Measurements from ENCODE around the gene NCS1.
"Not testable (repeated sequence)": the region's sequence is repeated elsewhere in the genome, so short reads cannot be mapped to it uniquely, and the experiment has no call there.

NCS1 gene

DNA sequence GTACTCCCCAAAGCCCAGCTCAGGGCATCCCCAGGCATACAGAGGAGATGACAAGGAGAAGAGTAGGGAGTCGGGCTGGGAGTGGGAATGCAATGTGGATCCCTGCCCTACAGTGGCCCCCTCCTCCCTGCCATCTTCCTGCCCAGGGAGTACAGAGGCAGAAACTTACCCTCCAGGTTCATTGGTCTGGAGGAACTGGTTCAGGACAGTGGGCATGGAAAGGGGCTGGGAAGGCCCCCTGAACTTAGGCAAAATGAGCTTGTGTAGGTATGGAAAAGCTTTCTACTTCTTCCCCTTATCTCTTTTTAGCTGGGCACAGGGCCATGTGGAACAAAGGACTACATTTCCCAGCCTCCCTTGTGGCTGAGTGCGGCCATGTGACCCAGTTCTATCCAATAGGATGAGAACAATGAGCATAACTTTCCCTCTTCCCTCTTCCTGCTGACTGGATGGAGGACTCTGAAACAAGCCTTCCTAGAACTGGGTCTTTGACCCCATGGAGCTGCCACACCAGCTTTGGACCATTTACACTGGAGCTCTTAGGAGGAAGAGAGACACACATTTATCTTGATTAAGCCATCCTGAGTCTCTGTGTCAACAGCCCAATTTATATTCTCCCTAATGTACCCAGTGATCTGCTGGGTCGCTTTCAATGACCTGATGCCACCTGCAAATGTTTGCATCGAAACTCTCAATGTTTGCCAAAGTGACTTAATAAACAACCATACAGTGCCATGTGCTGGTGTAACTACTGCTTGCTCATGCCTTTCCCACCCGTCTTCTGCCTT, 68.4 kb downstream of the NCS1 start:
- DNase-seq, result no peak

DNA sequence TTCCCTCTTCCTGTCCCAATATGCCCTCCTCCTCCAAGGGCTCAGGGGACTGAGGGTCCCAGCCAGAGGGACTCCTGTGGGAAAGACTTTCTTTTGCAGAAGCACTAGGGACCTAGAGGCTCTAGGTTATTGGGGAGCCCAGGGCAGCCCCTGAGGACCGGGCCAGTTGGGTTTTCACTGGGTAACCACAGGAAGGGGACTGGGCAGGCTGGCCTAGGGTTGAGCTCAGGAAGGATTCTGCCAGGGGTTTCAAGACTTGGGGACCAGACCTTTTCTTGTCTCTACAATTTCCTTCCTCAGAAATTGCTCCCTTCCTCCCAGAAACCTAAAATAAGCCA, 69.0 kb downstream of the NCS1 start:
- no peak for DNase-seq

DNA sequence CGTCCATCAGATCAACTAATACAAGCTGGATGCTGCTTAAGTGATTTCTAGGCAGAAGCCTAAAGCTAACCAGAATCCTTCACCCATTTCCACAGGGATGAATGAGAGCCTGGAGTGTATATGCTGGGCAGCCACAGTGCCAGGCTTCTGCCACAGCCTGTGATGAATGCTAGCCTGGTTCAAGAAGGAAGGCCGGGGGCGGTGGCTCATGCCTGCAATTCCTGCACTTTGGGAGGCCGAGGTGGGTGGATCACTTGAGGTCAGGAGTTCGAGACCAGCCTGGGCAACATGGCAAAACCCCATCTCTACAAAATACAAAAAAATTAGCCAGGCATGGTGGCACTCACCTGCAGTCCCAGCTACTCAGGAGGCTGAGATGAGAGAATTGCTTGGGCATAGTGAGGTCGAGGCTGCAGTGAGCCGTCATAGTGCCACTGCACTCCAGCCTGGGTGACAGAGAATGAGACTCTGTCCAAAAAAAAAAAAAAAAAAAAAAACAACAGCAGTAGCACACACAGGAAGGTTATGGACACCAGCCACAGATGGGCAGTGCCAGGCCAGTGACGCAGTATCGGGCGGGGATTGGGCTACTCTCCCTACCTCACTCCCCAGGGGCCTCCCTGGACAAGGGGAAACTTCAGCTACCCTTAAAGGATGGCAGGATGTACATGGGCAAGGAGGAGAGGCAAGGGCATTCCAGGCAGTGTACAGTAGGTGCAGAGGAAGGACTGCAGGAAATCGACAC, 70.2 kb downstream of the NCS1 start:
- no peak for DNase-seq

DNA sequence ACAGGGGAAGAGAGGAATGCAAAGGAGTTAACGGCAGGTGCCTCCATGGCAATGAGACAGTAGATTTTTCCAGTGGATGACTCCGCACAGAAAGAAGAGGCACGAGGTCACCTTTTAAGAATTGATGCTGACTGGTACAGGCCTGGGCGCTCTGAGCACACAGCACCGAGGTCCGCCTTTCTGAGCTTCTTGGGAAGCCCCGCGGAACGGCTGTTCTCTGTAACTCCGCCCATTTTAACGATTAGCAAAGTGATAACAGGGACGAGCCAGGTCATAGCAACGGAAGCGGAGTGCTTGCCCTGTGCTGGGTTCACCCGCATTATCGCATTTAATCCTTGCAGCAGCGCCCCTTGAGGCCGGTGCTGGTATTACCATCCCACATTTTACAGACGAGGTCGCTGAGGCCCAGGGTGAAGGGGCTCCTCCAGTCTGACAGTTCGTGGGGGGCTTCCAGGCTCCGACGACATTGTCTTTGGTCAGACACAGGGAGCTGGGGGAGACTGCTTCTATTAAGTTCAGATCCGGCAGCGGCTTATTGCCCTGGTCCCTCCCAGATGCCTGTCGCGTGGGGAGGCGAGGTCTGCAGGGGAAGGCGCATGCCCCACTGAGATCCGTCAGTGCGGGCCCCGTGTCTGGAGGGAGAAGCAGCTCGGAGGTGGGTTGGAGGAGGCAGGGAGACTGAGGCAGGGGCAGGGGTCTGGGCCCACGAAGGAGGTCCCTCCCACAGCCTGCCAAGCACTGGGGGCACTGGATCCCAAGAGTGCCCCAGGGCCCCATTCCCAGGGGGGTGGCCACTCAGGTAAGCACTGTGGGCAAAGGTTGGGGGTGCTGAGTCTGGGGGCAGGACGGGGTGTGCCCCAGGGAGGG, 71.0 kb downstream of the NCS1 start:
- peak; percentile 91 for DNase-seq

DNA sequence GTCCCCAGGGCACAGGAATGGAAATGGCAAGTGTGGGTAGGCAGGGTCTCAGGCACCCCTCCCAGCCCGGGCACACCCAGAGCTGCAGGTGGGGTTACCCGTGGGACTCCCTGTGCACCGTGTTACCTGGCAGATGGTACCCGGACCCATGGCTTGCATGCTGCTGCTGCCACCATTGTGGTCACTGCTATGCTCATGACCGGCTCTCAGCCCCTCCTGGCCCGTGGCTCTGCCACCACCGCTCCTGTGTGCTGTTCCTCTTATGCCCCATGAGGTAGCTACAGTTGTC, 71.6 kb downstream of the NCS1 start:
- no peak for DNase-seq

DNA sequence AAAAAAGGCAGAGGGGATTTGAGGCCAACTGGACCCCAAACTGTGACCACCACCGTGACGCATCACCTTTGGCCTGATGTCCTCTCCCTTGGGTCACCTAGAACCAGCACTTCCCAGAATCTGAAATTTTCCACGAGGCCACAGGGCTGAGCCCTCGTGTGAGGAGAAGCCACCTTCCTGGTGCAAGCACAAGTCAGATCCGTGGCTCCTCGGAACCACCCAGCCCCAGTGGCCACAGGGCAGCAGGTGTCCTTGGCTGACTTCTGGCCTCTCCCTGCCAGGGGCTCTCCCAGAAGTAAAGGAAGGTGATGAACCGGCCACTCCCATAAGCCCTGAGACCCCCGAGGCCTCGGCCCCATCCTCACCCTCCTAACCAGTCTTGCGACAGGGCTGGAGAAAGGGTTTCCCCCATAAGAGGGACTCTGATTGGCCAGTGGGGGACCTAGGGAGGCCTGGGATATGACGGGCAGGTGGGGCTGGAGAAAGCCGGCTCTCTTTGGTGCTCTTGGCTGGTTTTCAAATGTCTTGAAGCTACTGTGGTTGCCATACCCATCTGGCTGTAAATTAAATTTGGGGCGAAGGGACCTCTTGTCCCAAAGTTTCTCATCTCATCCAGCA, 72.5 kb downstream of the NCS1 start:
- DNase-seq, result no peak

DNA sequence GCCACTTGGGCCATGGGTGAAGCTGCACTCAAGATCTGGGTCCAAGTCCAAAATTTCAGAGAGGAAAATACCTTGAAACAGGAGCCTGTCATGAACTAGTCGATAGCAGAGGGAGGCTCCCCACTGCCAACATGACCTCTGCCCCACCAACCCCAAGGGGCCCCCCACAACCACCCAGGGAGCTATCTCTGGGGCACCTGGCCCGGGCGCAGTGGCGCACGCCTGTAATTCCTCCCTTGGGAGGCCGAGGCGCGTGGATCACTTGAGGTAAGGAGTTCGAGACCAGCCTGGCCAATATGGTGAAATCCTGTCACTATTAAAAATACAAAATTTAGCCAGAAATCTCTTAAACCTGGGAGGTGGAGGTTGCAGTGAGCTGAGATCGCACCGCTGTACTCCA, 73.3 kb downstream of the NCS1 start:
- no peak for DNase-seq

DNA sequence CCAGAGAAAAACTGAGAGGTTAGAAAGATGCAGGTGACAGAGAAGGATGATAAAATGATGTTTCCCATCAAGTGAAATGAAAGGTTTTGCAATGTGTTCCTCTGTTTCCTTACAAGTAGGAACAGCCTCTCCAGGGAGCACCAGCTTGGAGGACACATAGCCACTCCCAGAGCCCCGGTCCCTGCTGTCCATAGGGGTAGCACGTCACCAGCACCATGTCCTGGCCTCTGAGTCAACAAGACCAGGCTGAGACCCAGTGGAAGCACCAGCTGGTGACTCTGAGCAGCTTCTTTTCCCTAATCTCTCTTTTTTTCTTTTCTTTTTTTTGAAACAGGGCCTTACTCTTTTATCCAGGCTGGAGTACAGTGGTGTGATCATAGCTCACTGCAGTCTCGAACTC, 73.9 kb downstream of the NCS1 start:
- DNase-seq, result no peak

DNA sequence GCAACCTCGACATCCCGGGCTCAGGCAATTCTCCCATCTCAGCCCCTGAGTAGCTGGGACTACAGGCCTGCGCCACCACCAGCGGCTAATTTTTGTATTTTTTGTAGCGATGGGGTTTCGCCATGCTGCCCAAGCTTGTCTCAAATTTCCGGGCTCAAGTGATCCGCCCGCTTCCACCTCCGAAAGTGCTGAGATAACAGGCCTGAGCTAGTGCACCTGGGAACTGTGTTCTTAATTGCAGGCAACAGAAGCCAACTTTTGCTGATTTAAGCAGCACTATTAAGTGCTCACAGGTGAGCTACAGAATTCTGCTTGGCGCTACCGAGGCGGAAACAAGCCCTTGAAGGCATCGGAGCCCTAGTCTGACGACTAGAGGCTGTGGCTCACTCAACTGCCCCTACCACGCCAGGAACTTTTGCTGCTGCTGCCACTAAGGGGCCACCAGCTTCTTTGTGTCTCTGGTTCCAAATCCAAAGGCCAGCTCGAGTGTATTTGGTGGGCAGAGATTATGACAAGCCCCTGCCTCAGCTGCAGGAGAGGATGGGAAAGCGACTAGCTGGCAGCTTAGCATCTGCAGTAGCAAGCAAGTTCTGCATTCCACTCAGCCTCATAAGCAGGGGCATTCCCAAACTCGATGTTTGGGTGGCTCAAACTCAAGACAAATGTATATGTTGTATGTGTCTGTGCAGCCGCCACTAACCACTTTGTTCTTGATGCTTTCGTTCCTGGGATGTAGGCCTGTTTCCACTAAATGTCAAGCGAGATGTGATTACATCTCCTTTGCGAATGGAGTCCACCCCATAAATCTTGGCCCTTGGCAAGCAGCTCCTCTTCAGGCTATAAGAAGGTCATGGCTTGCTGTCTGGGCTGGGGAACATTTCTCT, 82.8 kb downstream of the NCS1 start:
- no peak for DNase-seq

DNA sequence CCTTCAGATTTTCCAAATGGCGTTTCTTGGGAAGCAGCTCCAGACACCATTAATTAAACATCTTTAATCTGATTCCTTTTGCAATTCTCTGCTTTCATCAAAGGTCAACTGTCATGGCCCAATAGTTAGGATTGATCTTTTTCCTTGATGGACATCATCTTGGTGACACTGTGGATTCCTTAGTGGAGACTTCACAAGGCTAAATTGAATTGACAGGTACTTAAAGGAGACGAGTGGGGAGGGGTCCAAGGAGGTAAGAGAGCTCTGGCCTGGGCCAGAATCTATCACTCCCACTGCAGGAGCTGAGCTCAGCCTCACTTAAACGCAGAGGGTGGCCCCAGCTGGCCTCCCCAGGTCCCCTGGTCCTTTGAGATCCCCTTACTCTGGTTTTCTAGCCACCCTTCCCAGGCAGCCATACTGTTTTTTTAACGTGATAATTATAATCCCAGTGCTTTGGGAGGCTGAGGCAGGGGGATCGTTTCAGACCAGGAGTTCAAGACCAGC, 83.5 kb downstream of the NCS1 start:
- DNase-seq, result no peak

DNA sequence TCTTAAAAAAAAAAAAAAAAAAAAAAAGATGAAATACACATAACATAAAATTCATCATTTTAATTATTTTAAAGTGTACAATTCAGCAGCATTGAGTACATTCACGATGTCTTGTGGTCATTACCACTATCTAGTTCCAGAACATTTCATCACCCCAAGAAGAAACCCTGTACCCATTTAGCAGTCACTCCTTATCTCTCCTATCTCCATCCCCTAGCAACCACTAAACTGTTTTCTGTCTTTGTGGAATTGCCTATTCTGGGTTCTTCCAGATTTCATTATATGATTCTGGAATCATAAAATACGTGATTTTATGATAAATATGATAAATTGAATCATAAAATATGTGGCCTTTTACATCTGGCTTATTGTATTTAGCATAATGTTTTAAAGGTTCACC, 84.4 kb downstream of the NCS1 start:
- no peak for DNase-seq

DNA sequence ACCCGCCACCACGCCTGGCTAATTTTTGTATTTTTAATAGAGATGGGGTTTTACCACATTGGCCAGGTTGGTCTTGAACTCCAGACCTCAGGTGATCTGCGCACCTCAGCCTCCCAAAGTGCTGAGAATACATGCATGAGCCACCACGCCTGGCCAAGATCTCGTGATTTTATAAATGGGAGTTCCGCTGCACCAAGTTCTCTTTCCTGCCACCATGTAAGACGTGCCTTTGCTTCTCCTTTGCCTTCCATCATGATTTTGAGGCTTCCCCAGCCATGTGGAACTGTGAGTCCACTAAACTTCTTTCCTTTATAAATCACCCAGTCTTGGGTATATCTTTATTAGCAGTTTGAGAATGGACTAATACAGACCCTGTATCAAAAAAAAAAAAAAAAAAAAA, 85.9 kb downstream of the NCS1 start:
- DNase-seq, result not testable (repeated sequence)

DNA sequence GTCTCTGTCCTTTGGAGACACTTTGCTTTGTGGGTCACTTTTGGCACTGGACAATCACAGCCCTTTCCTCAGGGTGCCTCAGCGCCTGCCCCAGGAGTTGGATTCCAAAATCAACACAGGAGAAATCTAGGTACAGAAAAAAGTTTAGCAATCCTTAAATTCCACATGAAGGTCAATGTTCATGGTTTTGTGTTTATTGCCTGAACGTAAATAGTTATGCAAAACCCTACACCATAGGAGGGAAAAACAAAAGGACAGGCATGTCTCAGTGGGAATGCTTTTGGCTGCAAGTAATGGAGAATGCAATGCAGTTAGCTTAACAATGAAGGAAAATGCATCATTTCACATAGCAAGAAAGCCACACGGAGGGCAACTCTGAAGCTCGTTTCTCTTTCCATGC, 86.8 kb downstream of the NCS1 start:
- no peak for DNase-seq

DNA sequence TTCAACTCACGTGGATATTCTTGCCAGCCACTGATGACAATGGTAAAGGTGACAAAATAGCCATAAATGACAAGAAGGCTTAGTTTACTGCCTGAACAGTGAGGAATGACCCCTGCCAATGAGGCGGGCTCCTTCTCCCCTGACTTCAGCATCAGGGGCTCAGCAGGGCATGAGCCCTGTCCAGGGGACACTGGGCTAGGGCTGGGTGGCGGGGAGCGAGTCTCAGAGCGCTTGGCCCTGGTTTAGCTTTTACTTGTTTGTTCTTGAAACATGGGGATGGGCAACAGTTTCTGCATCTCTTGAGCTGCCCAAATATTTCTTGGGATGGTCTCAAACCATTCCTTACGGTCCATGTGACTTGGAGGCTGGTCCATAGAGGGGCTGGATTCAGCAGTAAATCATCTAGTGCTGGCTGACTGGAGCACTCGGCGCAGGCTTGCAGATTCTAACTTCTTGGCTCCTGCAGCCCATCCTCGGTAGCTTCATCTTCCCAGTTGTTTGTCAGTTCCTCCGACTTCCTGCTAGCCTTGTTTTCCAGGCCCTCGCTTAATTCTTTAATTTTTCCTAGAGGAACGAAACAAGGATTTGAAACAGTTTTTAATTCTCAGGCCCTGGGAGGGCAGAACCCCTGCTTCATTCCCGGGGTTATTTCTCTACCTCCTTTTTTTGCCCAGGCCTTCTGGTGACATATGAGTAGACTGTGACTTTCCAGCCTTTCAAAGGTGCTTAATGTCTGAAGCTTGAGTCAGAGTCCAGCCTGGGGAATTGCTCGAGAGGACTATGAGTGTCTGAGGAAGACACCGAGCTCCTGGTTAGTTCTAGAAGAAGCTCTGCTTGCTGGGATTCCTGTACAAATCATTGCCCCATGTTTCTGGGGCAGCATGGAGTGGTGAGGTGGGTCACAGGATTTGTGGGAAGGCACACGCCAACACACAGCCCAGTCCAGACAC, 88.9 kb downstream of the NCS1 start:
- no peak for DNase-seq

DNA sequence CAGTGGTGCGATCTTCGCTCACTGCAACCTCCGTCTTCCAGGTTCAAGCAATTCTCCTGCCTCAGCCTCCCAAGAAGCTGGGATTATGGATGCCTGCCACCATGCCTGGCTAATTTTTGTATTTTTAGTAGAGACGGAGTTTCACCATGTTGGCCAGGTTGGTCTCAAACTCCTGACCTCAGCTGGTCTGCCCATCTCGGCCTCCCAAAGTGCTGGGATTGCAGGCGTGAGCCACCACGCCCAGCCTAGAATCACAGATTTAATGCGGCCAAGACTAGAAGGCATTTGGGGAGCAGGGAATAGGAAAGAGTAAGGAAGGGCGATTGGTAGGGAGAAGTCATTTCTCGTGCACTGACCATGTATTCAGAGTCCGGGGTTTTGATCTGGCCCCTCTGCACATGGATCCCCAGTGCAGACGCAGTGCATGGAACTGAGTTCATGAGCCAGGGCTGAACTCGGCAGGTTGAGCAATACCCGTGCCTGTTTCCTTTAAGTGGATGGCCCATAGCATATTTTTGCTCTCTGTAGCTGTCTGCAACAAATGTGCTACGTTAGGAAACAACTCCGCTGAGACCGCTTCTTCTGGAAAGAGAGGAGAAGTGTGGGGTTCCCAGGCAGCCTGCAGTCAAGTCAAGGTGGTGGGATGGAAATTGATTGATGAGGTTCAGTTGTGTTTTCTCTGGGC, 90.0 kb downstream of the NCS1 start:
- no peak for DNase-seq

DNA sequence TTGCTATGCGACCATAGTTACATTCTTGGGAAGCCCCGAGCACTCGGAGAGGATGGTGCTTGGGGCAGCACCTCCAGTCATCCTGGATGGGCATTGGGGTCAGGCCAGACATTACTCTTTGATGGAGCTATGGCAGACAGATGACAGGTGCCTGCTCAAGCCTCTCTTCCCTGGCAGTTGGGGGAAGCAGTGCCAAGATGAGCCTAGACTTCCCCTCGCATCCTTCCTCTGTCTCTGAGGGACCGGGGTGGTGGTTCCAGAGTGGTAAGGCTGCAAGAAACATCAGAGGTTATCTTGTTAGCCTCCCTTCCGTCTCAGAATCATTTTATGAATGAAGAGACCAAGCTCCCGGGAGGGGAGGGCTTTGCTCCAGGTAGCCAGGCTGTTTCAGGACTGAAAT, 90.6 kb downstream of the NCS1 start:
- no peak for DNase-seq

DNA sequence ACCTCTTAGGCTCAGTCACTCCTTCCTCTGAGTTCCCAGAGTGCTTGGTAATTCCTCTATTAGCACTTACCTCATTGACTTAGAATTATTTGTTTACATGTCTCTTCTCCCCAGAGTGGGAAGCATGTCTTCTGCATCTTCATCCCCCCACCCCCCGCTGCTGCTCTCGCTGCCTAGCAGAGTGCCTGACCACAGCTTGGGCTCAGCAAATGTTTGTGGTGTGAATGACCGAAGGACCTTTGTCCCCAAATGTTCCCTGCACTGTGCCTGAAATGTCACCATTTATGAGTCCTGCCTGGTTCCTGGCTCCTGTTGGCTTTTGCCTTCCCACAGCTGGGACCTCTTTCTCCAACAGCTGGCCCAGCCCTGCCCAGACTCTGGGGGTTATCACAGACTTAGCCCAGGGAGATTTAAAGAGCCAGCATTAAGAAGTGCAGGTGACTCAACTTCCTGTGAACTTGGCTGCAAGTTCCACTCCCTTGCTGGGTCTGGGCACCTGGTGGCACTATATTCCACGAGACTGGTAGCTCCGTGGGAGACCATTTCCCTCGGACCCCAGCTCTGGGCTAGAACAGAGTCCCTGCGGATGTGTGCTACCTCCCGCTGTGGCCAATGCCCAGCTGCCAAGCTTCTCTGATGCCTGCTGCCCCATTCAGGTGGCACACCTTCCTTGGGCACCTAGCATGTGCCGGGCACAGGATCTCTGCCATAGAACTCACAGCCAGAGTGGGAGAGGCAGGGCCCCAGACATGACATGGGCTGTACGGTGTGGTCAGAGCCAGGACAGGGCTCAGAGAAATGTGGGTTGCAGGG, 91.6 kb downstream of the NCS1 start:
- no peak for DNase-seq

DNA sequence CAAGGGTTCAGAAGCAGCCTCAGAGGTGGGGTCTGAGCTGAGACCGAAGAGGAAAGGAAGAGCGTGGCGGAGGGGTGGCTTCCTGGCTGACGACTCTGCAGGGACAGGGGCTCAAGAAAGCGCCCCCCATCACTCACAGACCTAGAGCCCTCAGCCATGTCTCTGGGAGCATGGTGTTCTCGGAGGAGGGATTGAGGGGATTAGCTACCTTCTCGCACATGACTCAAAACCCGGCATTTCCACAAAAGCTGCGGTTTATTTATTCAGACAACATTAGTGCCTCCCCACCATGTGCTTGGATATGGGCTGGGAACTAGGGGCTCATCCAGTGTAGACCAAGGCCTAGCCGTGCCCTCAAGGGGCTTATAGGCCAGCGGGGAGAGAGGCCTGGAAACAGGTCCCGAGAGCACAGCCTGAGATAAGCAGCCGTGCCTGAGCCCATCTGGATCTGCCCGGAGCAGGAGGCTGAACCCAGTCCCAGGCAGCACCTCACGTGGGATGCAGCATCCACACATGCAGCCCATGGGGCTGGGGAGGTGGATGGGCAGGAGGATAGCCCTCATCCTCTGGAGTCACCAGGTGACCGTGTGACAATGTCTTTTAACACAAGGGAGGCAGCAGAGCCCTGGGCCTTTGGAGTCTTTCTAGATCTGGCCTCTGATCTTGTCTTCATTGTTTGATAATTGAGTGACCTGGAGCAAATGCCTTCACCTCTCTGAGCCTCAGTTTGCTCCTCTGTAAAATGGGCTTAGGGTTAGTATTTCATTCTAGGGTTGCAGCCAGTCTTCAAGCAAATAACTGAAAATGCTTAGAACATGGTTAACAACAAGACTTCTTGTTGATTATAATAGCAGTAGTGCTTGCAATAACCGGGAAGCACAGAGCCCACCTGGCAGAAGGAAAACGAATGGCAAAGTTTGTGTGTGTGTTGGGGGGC, 92.5 kb downstream of the NCS1 start:
- no peak for DNase-seq
